Thyroid gland (tissue), 4 donors: ENCODE results near the gene WDFY1. TPM values are rescaled to one million over a fixed set of nuclear protein-coding genes. Genes with fewer than 3 reads are reported as not detected.
A peak's percentile ranks its signal among the peaks of the same experiment; 100 is the strongest.

Experiments
- DNase-seq, 2 donors: peaks; one replicate each; pipeline ENCODE4 v3.0.0-alpha.2; 2019
- H3K27ac ChIP-seq, 3 donors: fragments of 200-600 bp; sonication (generic); 1 replicate in 2 of 3; 2 replicates in 1 of 3; pipeline ENCODE4 v1.5.1; 2016 to 2019; ENCODE audit warnings: mild to moderate bottlenecking in 1 of 3, moderate library complexity in 1 of 3
- H3K27me3 ChIP-seq: fragments of 200-600 bp; sonication (generic); one replicate; pipeline ENCODE4 v1.5.1; 2019
- H3K36me3 ChIP-seq, 2 donors: fragments of 200-600 bp; sonication (generic); one replicate each; pipeline ENCODE4 v1.5.1; 2016 to 2019
- H3K4me1 ChIP-seq, 2 donors: fragments of 200-600 bp; sonication (generic); one replicate each; pipeline ENCODE4 v1.5.1; 2017 to 2019
- H3K4me3 ChIP-seq, 3 donors: fragments of 200-600 bp; sonication (generic); replicated peaks in 1 of 3; 1 replicate in 2 of 3; 2 replicates in 1 of 3; pipeline ENCODE4 v1.5.1; 2016; ENCODE audit warnings: mild to moderate bottlenecking in 1 of 3
- H3K9me3 ChIP-seq: fragments of 200-600 bp; sonication (generic); one replicate; pipeline ENCODE4 v1.5.1; 2017
- CTCF ChIP-seq, 6 experiments: fragments of 200-600 bp in 3 of 6; fragments of 450-650 bp in 3 of 6; sonication (generic) in 3 of 6; IDR thresholded peaks; one replicate each; pipeline ENCODE4 v1.5.1; 2016 to 2019; ENCODE audit warnings: antibody characterized with exemption in 6 of 6, mild to moderate bottlenecking in 2 of 6, inconsistent platforms in 1 of 6, moderate library complexity in 1 of 6
- POLR2A ChIP-seq, 2 donors: fragments of 450-650 bp; IDR thresholded peaks; one replicate each; pipeline ENCODE4 v1.6.1; 2017; ENCODE audit warnings: antibody characterized with exemption in 2 of 2, mild to moderate bottlenecking in 2 of 2, moderate library complexity in 1 of 2
- WGBS, 2 donors: methylation state at CpG; one replicate each; pipeline ENCODE4 v1.1.5; 2017; 5-methylcytosine and 5-hydroxymethylcytosine counted together
- intact Hi-C: fragments of 100-400 bp; cut with DNase I; formaldehyde crosslinking; loops from one replicate; pipeline ENCODE4 v1.15.1; 2023
- total RNA-seq, 4 donors: library from RNA; depleted of rRNA; stranded (reverse); fragments of >200 nt; gene quantifications; one replicate each; pipeline ENCODE4 v1.2.3, GENCODE V29; 2016

The WDFY1 gene
- total RNA-seq, 4 donors from 2014 or later = 49.4 to 87.7 (median 59.6) TPM

- no peaks in the 10 kb centered on the region for H3K36me3 ChIP-seq
- TF ChIP-seq CTCF (IDR thresholded peaks at IDR 0.05) (no peak), POLR2A (IDR thresholded peaks at IDR 0.05) (no peak)
- H3K4me3 ChIP-seq = no peak overlapping the region
- H3K4me1 ChIP-seq = peaks cover 5 to 19% of the 10 kb centered on the region in 2 donors
- no peaks in the 10 kb centered on the region for H3K27me3 ChIP-seq
- intact Hi-C loops = no loop called here
- no peaks in the 10 kb centered on the region for H3K9me3 ChIP-seq
- no peak for DNase-seq
- 56 to 62% methylated on average over 3 of the region's 3 CpGs for WGBS, 2 donors
- H3K27ac ChIP-seq = no peak overlapping the region
These were observed 5.6 kb upstream of the WDFY1 start for GRCh38 chr2:223950448-223951347.

- H3K4me3 ChIP-seq = no peak overlapping the region
- no peak for DNase-seq
- TF ChIP-seq CTCF (IDR thresholded peaks at IDR 0.05) (no peak), POLR2A (IDR thresholded peaks at IDR 0.05) (no peak)
- intact Hi-C loops = no loop called here
- 69 to 81% methylated on average over 3 of the region's 3 CpGs for WGBS, 2 donors
- H3K36me3 ChIP-seq = no peaks in the 10 kb centered on the region
- H3K27ac ChIP-seq = no peak overlapping the region
- H3K9me3 ChIP-seq = no peaks in the 10 kb centered on the region
- no peaks in the 10 kb centered on the region for H3K27me3 ChIP-seq
- H3K4me1 ChIP-seq = peaks cover 5 to 23% of the 10 kb centered on the region in 2 donors
These were observed 4.2 kb upstream of the WDFY1 start for GRCh38 chr2:223949241-223949840.

- Histone ChIP-seq H3K4me3 (no peak overlapping the region), H3K36me3 (no peaks in the 10 kb centered on the region), H3K27me3 (no peaks in the 10 kb centered on the region), H3K27ac (peak overlapping the region in 1 of 3 donors; percentile 39), H3K9me3 (no peaks in the 10 kb centered on the region), H3K4me1 (peaks cover 12 to 34% of the 10 kb centered on the region in 2 donors)
- WGBS, 2 donors = 27 to 42% methylated on average over 4 to 5 of the region's 5 CpGs
- intact Hi-C loops = no loop called here
- TF ChIP-seq CTCF (IDR thresholded peaks at IDR 0.05) (no peak), POLR2A (IDR thresholded peaks at IDR 0.05) (no peak)
- DNase-seq = peak; percentile 19 to 46
These were observed 2.6 kb upstream of the WDFY1 start for GRCh38 chr2:223947711-223948205.

GRCh38 chr2:223945755-223946154 is 620 bp upstream of the WDFY1 start:
- no peak for DNase-seq
- H3K9me3 ChIP-seq = no peaks in the 10 kb centered on the region
- intact Hi-C loops = no loop called here
- 65 to 72% methylated on average over 4 of the region's 4 CpGs for WGBS, 2 donors
- H3K27ac ChIP-seq = no peak overlapping the region
- H3K4me3 ChIP-seq = peak overlapping the region in 1 of 3 donors; percentile 95
- H3K4me1 ChIP-seq = peaks cover 12 to 41% of the 10 kb centered on the region in 2 donors
- no peaks in the 10 kb centered on the region for H3K27me3 ChIP-seq
- TF ChIP-seq POLR2A (IDR thresholded peaks at IDR 0.05) (no peak), CTCF (IDR thresholded peaks at IDR 0.05) (no peak)
- H3K36me3 ChIP-seq = no peaks in the 10 kb centered on the region
